HUES6 (cell line): ENCODE results near the gene NHERF1.

Experiments used
- H3K27ac ChIP-seq: 2 replicates; pipeline ENCODE4 v1.7.0; 2013; ENCODE audit warnings: low read depth, mild to moderate bottlenecking, low read length, inconsistent platforms
- H3K27me3 ChIP-seq: 2 replicates; pipeline ENCODE4 v1.6.1; 2013; ENCODE audit warnings: low read length; ENCODE audit not compliant: control insufficient read depth, insufficient read depth
- H3K36me3 ChIP-seq: 2 replicates; pipeline ENCODE4 v1.6.1; 2013; ENCODE audit warnings: low read length; ENCODE audit not compliant: control insufficient read depth, insufficient read depth
- H3K4me1 ChIP-seq: 2 replicates; pipeline ENCODE4 v1.6.1; 2013; ENCODE audit warnings: low read length; ENCODE audit not compliant: control insufficient read depth, insufficient read depth
- H3K4me3 ChIP-seq: 2 replicates; pipeline ENCODE4 v1.5.1; 2013; ENCODE audit warnings: low read depth, low read length
- H3K9ac ChIP-seq: one replicate; pipeline ENCODE4 v1.6.1; 2013; ENCODE audit warnings: mild to moderate bottlenecking, low read length
- H3K9me3 ChIP-seq: 2 replicates; pipeline ENCODE4 v1.6.1; 2013; ENCODE audit warnings: low read depth, low read length; ENCODE audit not compliant: control insufficient read depth, insufficient read depth

NHERF1 gene

DNA sequence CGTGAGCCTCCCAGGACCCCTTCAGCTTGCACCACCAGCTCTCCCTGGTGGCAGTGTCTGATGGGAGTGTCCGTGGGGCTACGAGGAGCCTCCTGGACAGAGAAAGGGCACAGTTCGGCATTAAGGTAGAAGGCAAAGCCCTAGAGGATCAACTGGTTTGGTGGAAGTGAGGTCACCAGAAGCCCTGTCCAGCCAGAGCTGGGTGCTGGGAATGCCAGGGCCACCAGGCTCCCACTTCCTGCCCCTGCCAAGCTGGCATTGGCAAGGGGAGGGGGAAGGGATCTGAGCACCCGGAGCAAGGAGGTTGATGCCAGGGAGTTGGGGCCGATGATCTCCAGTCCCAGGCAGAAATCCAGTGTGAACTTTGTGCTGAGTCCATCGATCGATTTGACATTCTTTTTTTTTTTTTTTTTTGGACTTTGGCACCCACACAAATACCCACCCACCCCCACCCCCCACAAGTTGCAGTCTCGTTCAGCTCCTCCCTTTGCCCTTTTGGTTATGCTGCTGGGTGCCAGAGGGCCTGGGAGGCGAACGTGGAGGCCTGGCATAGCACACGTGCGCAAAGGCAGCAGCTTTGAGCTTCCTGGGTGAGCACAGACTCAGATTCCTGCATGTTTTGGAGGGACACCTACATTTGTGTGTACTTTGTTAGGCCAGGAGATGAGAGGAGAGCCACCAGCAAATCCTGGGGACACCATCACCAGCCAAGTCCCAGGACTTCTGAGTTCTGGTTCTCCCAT is 2.1 kb downstream of the NHERF1 start:
- H3K27ac ChIP-seq = no peak overlapping the region
- H3K9me3 ChIP-seq = no peaks in the 10 kb centered on the region
- H3K4me1 ChIP-seq = peaks cover 54% of the 10 kb centered on the region
- H3K36me3 ChIP-seq = no peaks in the 10 kb centered on the region
- H3K9ac ChIP-seq = peak overlapping the region; percentile 82
- peak overlapping the region; percentile 95 for H3K4me3 ChIP-seq
- H3K27me3 ChIP-seq = no peaks in the 10 kb centered on the region

GRCh38 chr17:74752415-74752814 is 4.0 kb downstream of the NHERF1 start:
- Histone ChIP-seq H3K9ac (no peak overlapping the region), H3K4me3 (no peak overlapping the region), H3K36me3 (no peaks in the 10 kb centered on the region), H3K27ac (no peak overlapping the region), H3K9me3 (no peaks in the 10 kb centered on the region), H3K27me3 (no peaks in the 10 kb centered on the region), H3K4me1 (peaks cover 39% of the 10 kb centered on the region)

DNA sequence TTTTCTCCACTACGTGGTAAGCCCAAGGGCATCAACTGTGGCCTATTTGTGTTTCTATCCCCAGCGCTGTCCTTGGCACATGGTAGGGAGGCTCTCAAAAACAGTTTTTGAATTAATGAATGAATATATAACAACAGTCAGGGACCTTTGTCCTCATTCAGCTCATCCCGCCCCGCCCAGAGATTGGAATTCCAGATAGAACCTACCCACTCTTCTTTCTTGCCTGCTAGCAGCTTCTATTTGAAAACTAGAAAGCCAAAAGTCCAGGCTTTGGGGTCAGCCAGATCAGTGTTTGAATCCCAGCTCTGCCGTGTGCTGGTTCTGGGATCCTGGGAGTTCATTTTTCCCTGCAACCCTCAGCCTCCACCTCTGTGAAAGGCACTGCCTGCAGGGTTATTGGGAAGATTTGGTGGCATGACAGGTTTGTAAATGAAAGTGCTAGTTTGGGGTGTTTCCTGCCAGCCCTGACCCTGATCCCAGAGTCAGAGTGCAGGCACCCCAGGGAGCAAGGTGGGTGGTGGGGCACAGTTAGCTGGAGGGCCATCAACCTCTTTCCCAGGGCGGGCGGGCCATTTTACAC is 4.5 kb downstream of the NHERF1 start:
- Histone ChIP-seq H3K9me3 (no peaks in the 10 kb centered on the region), H3K4me3 (no peak overlapping the region), H3K27ac (no peak overlapping the region), H3K4me1 (peaks cover 39% of the 10 kb centered on the region), H3K9ac (no peak overlapping the region), H3K36me3 (no peaks in the 10 kb centered on the region), H3K27me3 (no peaks in the 10 kb centered on the region)

- Histone ChIP-seq H3K9ac (no peak overlapping the region), H3K9me3 (no peaks in the 10 kb centered on the region), H3K4me1 (peaks cover 57% of the 10 kb centered on the region), H3K27ac (no peak overlapping the region), H3K36me3 (no peaks in the 10 kb centered on the region), H3K4me3 (no peak overlapping the region), H3K27me3 (no peaks in the 10 kb centered on the region)
These were observed 6.4 kb downstream of the NHERF1 start for GRCh38 chr17:74754832-74755231.

DNA sequence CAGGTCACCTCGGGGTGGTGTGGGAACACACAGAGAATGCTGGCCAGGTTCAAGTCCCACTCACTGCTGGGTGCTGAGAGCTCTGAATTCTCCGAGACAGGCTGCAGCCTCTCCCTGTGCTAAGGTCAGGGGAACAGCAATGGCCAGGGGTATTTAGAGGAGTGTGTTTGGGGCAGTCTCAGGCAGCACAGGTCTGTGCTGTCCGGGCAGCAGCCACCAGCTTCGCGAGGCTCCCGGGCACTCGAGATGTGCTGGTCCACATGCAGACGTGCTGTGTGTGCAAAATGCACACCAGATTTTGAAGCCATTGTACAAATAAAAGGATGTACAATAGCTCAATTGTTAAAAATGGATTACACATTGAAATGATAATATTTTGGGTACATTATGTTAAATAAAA is 7.1 kb downstream of the NHERF1 start:
- no peak overlapping the region for H3K27ac ChIP-seq
- H3K4me1 ChIP-seq = peaks cover 57% of the 10 kb centered on the region
- H3K9ac ChIP-seq = no peak overlapping the region
- H3K27me3 ChIP-seq = no peaks in the 10 kb centered on the region
- no peaks in the 10 kb centered on the region for H3K36me3 ChIP-seq
- no peak overlapping the region for H3K4me3 ChIP-seq
- H3K9me3 ChIP-seq = no peaks in the 10 kb centered on the region

DNA sequence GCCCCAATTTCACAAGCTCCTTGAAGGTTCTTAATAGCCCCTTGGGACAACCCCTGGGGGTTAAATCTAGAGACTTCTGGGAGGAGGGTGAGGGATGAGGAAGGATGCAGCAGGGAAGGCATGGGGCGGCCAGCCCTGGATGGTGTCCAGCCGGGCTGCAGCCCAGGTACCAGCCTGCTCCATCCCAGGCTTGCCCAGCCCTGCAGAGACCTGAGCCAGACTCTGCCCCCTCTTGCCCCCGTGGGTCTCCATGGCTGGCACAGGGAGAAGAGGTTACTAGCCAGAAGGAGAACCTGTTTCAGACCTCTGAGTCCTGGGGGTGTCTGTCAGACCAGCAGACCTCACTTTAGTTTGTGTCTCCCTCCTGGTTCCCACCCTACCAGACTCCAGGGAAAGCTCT is 8.5 kb downstream of the NHERF1 start:
- Histone ChIP-seq H3K36me3 (no peaks in the 10 kb centered on the region), H3K27ac (no peak overlapping the region), H3K9me3 (no peaks in the 10 kb centered on the region), H3K27me3 (no peaks in the 10 kb centered on the region), H3K9ac (no peak overlapping the region), H3K4me3 (no peak overlapping the region), H3K4me1 (peaks cover 58% of the 10 kb centered on the region)

GRCh38 chr17:74757502-74757901 is 9.1 kb downstream of the NHERF1 start:
- Histone ChIP-seq H3K27ac (no peak overlapping the region), H3K9me3 (no peaks in the 10 kb centered on the region), H3K4me3 (no peak overlapping the region), H3K9ac (no peak overlapping the region), H3K36me3 (no peaks in the 10 kb centered on the region), H3K27me3 (no peaks in the 10 kb centered on the region), H3K4me1 (peaks cover 58% of the 10 kb centered on the region)

DNA sequence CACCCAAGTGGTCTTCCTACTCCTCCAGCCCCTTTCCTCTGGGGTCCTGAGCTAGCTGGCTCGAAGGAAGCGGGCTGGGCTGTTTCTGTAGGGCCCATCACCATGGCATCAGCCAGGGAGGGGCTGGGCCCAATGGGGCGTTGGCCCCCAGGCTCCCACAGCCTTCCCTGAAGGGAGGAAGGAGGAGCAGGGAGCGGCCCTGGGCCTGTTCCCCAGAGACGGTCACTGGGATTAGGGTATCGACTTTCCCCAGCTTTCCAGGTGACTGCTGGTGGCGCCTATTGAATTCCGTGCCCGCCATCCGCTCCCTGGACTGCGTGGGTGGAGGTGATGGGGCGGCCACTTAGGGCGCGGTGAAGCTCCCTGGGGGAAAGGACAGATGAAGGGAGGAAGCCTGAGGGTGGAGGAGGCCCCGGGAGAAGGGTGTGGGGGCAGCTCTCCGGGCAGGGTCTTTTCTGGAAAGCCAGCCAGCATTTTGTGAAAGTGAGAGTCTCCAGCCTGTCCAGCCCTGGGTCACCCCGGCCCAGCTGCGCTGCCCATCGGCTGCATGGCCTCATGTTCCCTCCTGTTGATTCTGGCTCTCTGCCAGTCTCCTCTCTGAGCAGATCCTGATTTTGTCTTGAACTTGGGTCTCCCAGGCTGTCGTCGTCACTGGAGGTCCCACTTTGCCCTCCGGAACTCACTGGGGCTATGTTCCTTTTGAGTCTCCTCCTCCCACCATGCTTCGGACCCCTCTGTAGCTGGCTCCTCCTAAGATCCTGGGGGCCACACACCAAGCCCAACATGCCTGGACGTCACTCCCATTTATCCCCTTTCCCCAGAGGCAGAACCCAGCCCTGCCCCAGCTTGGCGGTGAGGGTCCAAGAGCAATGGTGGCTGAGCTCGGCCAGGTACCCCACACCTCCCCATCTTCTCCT is 9.8 kb downstream of the NHERF1 start:
- Histone ChIP-seq H3K9ac (no peak overlapping the region), H3K4me3 (no peak overlapping the region), H3K4me1 (peaks cover 53% of the 10 kb centered on the region), H3K27me3 (no peaks in the 10 kb centered on the region), H3K36me3 (no peaks in the 10 kb centered on the region), H3K9me3 (no peaks in the 10 kb centered on the region), H3K27ac (no peak overlapping the region; the same call in 1 of the 2 replicates)

DNA sequence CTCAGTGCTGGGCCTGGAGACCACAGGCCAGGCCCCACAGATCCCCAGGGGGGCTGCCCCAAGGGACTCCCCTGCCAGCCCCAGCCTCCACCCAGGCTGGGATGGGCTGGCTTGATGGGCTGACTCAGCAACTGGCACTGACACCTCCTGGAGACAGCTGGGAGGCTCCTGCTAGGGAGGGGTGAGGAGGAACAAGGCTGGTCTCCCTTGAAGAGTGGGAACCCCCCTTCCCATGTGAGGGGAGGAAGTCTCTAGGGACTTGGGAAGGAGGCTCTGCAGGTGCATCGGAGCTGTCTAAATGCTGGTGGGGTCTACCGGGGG is 10.4 kb downstream of the NHERF1 start:
- peaks cover 57% of the 10 kb centered on the region for H3K4me1 ChIP-seq
- H3K27me3 ChIP-seq = no peaks in the 10 kb centered on the region
- H3K27ac ChIP-seq = no peak overlapping the region; the same call in 1 of the 2 replicates
- H3K9ac ChIP-seq = no peak overlapping the region
- no peaks in the 10 kb centered on the region for H3K9me3 ChIP-seq
- no peak overlapping the region for H3K4me3 ChIP-seq
- no peaks in the 10 kb centered on the region for H3K36me3 ChIP-seq

- Histone ChIP-seq H3K4me1 (peaks cover 61% of the 10 kb centered on the region), H3K9me3 (no peaks in the 10 kb centered on the region), H3K27ac (no peak overlapping the region), H3K27me3 (no peaks in the 10 kb centered on the region), H3K9ac (peak overlapping the region; percentile 23), H3K36me3 (no peaks in the 10 kb centered on the region), H3K4me3 (no peak overlapping the region)
These were observed 10.9 kb downstream of the NHERF1 start for GRCh38 chr17:74759243-74759801.

DNA sequence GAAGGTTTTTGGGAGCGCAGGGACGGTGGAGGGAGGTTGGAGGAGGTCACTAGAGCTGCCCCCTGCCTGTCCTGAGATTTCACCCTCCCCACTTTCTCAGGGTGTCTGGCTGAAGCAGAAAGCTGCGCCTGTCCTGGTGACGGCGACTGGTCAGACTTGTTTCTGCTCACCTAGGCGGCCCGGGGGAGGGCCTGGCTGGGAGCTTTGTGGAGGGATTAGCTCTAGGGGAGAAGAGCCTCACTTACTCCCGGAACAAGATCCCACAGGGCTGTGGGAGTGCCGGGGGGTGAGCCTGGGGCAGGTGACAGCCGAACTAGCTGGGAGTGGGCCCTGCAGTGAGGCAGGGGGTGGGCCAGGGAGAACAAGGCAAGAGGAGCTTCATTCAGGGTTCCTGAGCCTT is 11.5 kb downstream of the NHERF1 start:
- H3K4me3 ChIP-seq = peak overlapping the region; percentile 24; the same call in 1 of the 2 replicates
- H3K27ac ChIP-seq = peak overlapping the region; percentile 75
- H3K36me3 ChIP-seq = 0 out of 2 replicates have a peak, but pooled peaks cover 5% of the 10 kb centered on the region
- H3K9ac ChIP-seq = peak overlapping the region; percentile 63
- H3K27me3 ChIP-seq = no peaks in the 10 kb centered on the region
- H3K9me3 ChIP-seq = no peaks in the 10 kb centered on the region
- peaks cover 63% of the 10 kb centered on the region for H3K4me1 ChIP-seq
